Measurements from ENCODE around the gene METTL16. TPM values are rescaled to one million over a fixed set of nuclear protein-coding genes. Genes with fewer than 3 reads are reported as not detected.
"Not testable (repeated sequence)": the region's sequence is repeated elsewhere in the genome, so short reads cannot be mapped to it uniquely, and the experiment has no call there.

Gene METTL16
- total RNA-seq, 1 donor from 2014 or later, result 38.6 TPM

DNA sequence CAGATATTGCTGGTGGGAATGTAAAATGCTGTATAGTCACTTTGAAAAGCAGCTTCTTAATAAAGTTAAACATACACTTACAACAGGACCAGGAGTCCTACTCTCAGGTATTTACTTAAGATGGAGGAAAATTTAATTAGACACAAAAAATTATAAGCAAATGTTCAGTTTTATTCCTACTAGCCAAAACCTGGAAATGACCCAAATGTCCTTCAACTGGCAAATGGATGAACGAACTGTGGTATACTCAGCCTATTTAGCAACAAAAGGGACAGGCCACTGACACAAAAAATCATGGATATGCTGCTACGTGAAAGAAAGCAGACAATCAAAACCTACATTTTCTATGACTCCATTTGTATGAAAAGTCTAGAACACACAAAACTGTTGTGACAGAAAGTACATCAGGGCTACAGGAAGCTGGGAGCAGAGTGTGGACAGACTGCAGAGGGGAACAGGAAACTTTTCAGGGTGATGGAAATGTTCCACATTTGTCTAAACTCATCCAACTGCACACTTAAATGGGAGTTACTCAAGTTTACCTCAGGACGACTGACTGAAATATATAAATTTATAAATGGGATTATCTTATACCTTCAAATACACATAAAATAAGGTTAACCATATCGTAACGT lies 61.6 kb downstream of the METTL16 start:
- no peak for DNase-seq

DNA sequence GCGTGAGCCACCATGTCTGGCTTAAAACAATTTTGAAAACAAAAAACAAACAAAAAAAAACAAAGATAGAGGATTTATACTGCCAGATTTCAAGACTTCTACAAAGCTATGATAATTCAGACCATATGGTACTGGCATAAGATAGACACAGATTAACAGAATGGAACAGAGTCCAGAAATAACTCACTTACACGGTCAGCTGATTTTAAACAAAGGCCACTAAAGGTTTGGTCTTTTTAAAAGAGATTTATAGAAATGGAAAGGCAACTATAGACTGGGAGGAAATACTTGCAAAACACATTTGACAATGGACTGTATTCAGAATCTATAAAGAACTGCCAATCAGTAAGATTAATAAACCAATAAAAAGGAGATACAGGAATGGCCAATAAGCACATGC lies 62.2 kb downstream of the METTL16 start:
- DNase-seq, result no peak

DNA sequence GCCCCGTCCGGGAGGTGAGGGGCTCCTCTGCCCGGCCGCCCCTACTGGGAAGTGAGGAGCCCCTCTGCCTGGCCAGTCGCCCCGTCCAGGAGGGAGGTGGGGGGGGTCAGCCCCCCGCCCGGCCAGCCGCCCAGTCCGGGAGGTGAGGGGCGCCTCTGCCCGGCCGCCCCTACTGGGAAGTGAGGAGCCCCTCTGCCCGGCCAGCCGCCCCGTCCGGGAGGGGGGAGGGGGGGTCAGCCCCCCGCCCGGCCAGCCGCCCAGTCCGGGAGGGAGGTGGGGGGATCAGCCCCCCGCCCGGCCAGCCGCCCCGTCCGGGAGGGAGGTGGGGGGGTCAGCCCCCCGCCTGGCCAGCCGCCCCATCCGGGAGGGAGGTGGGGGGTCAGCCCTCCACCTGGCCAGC lies 64.2 kb downstream of the METTL16 start:
- DNase-seq, result not testable (repeated sequence)

DNA sequence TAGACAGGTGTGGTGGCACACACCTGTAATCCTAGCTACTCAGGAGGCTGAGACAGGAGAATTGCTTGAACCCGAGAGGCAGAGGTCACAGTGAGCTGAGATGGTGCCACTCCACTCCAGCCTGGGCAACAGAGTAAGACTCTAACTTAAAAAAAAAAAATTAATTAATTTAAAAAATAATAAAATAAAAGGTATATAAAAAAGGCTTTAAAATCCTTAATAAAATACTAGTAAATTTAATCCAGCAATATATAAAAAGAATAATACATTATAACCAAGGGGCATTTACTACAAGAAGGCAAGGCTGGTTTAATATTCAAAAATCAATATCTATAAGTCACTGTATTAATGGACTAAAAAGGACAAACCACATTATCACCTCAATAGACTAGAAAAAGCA lies 66.0 kb downstream of the METTL16 start:
- no peak for DNase-seq

- no peak for DNase-seq
These were observed 67.3 kb downstream of the METTL16 start for GRCh38 chr17:2444382-2444781.

DNA sequence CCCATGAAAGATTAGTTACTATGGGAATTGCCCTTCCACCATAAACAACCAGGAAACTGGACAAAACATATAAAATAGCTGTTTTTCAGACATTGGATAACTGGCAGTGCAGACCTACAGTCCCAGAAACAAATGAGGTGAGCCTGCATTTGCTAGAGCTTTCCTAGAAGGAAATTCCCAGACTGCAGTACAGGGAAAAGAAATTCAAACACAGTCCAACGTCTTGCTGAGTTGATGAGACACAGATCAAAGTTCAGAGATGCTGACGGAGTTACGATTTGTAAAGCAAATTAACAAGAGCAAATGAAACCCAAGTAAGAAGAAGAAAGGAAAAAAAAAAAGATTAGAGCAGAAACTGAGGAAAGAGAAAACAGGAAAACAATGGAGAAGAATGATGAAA lies 69.5 kb downstream of the METTL16 start:
- DNase-seq, result no peak

GRCh38 chr17:2440930-2441329 lies 70.8 kb downstream of the METTL16 start:
- no peak for DNase-seq

GRCh38 chr17:2439997-2440396 lies 71.7 kb downstream of the METTL16 start:
- DNase-seq, result not testable (repeated sequence)

- no peak for DNase-seq
These were observed 72.9 kb downstream of the METTL16 start for GRCh38 chr17:2438823-2439222.

GRCh38 chr17:2436316-2436905 lies 75.3 kb downstream of the METTL16 start:
- DNase-seq, result peak; percentile 55

DNA sequence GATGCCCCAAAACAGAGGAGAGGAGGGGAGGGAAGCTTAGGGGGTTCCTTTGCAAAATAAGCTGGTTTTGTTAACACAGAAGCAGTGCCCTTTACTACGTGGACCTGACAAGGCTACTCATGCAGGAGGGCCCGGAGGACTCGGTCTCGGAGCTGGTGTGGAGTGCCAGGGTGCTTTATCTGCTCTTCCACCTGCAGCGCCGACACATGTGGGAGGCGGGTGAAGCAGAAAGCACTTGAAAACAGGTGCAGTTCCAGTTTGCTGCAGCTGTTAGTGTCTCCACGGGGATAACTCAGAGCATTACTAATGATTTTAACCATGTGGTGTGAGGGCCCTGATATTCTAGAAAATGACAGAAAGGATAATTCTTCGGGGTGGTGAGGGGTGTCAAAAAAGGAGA lies 75.8 kb downstream of the METTL16 start:
- DNase-seq, result peak; percentile 79

DNA sequence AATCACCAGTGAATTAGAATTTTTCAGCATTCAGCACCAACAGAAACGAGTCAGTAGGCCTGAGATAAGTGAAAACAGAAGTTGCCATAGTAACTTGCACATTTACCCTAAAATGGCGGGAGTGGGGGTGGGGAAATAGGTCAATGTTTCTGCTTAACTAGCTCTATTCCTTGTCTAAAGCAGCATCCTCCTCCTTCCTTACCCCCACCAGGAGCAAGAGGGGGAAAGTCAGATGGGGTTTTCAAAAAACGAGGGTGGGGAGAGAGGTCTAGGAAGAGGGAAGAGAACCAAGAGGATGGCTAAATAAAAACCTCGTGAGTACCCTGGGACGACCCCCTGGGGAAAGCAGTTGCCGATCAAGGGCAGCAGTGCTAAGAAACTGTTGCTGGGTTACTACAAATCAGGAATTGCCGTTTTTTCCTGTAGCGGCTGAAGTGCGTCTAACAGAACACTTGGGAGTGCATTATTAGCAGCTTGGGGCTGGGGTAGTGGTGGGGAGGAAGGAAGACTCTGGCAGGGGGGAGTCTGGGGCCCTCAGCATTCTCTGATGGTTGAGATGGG lies 76.4 kb downstream of the METTL16 start:
- DNase-seq, result peak; percentile 40

DNA sequence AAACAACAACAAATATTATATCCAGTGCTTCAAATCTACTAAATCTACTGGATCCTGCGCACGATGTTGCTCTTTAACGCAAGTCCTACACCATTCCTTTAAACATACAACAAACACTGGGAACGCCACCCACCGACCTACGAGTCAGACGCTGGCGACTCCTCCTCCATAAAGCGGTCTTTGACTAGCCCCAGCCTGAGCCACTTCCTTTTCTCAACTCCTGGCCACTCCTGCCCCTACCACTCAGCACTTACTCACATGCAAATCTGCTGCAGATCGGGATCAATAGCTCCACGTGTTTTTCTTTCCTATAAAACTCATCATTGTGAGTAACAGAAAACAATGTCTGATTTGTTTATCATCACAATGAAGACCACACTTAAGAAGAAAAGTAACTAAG lies 78.0 kb downstream of the METTL16 start:
- no peak for DNase-seq

DNA sequence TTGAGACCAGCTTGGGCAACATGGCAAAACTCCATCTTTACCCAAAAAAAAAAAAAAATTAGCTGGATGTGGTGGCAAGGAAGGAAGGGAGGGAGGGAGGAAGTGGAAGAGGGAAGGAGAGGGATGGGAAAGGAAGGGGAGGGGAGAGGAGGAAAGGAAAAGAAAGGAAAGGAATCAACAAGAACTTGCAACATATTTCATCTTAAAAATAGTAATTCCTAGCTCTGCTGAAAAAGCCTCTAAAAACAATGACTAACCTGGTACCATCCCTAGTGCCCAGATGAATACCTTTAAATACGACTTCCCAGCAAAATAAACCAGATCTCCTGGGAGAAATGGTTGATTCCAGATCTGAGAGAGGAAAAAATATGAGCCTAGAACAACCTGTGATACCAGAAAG lies 83.8 kb downstream of the METTL16 start:
- DNase-seq, result no peak

DNA sequence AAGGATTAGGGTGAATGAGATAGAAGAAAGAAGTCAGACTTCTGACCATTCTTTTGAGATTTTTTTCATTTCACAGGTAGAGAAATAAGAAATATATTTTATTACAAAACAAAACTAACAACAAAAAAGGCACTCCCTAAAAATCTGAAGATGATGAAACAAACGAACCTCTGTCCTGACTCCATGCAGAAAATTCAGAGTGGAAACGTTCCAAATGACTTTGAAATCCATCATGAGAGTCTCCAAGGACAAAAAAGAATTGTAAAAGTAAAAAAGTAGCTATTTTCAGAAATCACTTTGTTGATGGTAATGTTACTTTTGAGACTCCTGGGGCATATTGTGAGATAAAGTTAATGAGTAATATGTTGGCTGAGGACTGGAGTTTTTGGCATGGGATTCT lies 84.5 kb downstream of the METTL16 start:
- no peak for DNase-seq

DNA sequence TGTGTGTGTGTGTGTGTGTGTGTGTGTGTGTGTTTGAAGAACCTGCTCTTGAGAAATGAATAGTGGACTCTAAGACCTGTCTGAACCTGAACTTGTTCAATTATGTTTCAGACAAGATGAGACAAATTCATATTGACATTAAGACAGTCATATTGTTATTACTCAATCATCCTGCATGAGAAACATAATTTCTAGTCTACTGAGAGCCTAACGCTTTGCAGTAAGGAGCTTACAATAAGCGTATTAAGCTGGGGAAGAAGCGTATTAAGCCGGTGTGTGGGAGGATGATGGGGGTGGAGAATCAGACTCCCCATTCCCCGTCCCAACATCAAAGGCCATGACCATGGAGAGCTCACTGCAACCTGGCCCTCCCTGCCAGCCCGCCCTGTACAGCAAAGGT lies 88.4 kb downstream of the METTL16 start:
- peak; percentile 45 for DNase-seq

DNA sequence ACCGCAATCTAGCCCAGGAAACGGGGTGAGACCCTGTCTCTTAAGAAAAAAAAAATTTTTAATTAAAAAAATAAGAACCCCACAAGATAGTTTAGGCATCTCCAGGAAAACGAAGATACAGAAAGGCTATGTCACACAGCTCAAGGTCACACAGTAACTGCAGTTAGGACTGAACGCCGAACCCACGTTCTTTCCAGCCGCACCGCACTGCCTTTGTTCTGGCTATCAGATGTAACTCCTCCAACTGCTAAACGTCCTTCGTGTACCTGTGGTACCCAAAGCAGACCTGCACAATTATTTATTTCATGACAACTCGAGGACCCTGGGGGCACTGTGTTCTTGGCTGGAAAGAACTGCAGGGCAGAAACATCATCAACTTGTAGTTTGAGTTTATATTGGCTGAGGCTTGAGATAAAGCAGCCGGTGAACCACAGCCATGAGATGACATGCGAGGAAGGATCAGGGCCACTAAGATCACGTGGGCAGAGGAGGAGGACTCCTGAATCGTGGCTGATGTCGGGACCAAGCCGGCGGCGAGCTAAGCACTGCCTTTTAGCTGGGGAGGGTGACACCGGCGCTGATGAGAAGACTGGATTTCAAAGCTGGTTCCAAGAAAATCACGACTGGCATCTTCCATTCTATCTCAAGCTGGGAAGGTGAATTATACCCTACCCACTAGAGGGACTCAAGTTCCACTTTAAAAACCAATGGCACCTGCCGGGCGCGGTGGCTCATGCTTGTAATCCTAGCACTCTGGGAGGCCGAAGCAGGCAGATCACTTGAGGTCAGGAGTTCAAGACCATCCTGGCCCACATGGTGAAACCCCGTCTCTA lies 90.2 kb downstream of the METTL16 start:
- DNase-seq, result no peak

DNA sequence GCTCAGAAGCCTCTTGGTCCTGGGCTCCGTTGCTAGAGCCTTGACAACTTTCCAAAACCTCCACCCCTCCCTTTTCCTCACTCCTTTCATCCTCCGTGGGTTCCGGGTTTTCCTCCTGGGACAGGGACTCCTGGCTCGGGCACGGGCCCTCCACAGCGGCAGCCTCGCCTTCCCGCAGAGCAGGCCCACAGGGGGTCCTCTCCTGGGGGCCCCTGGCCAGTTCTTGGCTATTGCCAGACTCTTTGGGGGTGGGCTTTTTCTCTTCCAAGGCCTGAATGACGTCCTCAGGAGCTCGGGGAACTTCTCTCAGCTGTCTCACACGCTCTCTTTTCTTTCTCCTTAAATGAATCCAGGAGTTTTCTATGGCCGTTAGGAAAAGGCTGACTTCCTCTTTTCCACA lies 91.5 kb downstream of the METTL16 start:
- peak; percentile 28 for DNase-seq

DNA sequence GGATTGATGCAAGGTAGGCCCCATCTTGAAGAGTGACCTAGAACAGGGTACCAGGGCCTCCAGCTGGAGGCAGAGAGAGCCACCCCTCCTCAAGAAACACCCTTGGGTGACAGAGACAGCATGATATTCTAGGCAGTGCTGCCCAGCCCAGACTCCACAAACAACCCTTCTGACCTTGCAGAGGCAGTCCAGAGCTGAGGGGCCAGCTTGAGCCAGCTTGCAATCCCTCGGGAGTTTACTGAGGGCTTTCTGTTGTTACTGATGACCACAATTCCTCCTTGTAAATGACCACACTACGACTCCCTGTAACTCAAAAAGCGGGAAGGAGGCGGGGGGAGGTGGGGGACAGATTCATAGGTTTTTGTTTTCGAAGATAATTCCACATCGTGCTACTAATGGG lies 92.2 kb downstream of the METTL16 start:
- DNase-seq, result no peak

- DNase-seq, result no peak
These were observed 93.1 kb downstream of the METTL16 start for GRCh38 chr17:2418572-2418971.

GRCh38 chr17:2416010-2416734 lies 95.5 kb downstream of the METTL16 start:
- DNase-seq, result peak; percentile 96

- no peak for DNase-seq
These were observed 96.6 kb downstream of the METTL16 start for GRCh38 chr17:2415081-2415480.
